NCI-H1105 (cell line): ENCODE data around the gene CORT.

ENCODE experiments used
- DNase-seq: peaks from one replicate; lab custom pipeline; 2025; lab: John Stamatoyannopoulos, UW

CORT gene

DNA sequence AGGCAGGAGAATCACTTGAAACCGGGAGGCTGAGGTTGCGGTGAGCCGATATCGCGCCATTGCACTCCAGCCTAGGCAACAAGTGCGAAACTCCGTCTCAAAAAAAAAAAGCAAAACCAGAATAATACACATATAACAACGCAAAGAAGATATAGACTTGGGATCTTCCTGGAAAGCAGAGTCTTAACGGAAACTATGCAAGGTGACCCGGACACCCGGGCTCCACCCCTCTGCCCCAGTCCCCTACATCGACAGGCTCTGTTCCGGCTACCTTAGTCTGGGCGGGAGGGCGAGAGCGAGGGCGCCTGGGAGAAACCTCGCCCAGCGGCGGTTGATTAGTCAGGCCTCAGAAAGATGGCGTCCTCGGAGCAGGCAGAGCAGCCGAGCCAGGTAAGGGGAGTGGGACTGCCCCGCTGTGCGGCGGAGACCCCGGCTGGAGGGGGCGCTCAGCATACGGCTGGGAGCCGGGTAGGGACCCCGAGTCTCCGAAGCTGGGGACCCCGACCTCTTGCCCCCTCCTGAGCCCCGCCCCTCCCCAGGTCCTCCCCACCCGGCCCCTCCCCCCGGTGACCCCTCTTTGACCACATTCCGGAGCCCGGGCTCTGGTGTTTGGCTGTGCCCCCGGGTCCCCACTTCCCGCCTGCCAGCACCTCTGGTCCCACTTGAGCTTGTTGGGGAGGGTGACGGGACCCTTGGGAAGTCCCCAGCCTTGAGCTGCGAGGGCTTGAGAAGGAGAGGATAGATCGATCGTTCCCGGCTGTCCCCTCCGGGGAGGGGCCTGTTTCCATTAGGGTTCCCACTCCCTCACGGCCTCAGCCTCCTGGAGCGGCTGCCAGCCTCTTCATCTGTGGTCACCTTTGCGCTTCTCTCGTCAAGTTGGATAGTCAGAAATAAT lies 25.0 kb downstream of the CORT start, which contains the start of gene PEX14:
Gene PEX14, plus strand, starts transcription at position 338 of the 895 bp plus-strand sequence. Its CDS starts 17 bp downstream, at position 355.
- peak; percentile 87 for DNase-seq

DNA sequence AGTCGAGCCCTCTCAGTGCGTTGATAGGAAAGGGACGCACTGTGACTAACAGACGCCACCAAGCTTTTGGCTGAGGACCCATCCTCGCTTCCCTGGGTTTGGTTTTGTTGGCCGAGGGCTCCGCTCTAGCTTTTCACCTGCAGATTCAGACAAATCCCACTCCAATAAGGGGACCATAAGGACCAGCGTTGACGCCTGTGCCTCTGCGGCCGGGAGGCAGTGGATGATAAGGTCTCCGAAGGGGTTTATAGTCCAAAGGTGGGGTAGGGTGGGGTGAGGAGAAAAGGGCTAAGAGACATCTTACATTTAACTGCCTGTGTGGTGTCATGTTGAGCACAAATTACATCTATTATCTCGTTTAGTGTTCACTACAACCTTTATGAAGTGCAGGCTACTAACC lies 25.7 kb downstream of the CORT start:
- peak; percentile 20 for DNase-seq

DNA sequence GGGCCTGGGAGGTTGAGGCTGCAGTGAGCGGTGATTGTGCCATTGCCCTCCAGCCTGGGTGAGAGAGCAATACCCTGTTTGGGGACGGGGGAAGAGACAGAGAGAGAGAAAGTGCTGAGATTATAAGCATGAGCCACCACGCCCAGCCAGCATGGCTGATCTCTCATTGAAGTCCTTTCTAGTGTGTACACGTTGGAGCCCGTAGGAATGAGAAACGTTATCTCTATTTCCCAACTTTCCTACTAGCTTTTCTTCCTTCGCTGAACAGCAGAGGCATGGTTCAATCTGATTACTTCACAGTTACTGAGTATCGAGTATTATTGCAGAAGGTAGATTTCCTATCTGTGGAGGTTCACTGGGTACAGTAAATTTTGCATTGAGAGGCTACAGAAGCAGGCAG lies 29.5 kb downstream of the CORT start:
- DNase-seq, result no peak

DNA sequence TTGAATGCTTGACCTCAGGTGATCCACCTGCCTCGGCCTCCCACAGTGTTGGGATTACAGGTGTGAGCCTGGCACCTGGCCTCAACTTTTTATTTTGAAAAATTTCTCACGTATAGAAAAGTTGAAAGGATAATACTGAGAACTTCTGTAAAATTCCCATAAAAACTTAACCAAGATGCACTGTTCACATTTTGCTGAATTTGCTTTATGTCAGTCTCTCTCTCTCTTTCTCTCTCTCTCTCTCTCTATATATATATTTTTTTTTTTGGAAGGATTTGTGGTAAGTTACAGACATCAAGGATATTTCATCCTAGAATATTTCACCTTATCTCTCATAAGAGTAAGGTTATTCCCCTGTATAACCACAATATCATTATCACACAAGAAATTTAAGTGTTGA lies 30.8 kb downstream of the CORT start:
- no peak for DNase-seq

DNA sequence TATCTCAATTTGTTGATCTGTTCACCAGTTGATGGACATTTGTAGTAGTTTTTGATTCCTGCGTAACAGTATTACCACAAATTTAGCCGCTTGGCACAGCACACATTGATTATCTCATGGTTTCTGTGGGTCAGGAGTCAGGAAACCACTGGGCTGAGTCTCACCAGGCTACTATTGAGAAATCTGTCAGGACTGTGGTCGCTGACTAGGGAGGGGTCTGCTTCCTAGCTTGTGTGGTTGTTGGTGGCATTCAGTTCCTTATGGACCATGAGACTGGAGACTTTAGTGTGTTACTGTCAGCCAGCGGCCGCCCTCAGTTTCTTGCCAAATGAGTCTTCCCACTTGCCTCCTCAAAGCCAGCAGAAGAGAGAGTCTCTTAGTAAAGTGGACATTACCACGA lies 34.7 kb downstream of the CORT start:
- DNase-seq, result no peak

DNA sequence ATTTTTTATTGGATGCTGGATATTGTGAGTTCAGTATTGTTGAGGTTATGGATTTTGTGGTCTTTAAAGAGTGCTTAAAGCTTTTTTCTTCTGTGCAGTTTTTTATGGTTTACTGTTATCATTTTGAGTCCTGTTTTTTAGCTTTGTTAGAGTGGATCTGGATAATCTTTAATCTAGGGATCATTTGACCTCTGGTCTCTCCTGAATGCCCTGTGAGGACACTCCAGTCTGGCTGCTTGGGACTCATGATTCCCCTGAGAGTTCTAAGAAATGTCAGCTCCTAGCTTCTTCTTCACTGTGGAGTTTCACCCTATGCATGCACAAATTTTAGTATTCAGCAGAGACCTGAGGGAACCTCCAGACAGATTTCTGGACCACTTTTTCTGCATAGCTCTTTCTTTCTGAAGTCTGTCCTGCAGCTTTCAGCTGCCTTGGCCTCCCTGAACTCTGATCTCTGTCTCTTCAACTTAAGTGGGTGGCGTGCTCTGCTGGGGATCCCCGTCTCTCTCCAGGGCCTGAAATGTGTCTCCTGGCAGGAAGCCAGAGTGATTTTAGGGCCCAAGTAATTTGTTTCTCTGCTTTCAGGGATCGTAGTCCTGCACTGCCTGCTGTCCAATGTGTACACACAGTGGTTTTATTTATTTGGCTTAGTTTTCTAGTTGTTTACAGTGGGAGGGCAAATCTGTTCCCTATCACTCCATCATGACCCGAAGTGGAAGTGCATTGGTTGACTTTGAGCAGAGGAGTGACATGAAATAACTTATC lies 39.6 kb downstream of the CORT start:
- peak; percentile 6 for DNase-seq

DNA sequence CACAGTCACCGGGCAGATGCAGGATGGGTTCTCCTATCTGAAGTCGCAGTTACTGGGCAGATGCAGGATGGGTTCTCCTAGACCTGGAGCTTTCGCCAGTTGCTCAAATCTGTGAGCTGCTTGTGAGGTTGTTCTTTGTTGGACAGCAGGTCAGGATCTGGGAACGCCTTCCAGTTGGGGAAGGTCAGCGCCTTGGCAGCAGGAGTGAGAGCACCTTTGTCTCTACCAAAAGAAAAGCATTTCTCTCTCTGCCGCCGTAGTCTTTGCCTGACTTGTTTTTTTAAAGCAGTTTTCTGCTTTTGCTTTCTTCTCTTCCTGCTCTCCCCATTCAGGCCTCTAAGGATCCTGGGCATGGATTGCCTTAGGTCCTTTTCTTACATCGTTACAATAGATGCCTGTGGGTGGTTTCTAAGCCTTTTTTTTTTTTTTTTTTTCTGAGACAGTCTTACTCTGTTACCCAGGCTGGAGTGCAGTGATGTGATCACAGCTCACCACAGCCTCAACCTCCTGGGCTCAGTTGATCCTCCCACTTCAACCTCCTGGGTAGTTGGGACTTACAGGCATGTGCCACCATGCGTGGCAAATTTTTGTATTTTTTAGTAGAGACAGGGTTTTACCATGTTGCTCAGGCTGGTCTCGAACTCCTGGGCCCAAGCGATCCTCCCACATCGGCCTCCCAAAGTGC lies 40.6 kb downstream of the CORT start:
- no peak for DNase-seq

DNA sequence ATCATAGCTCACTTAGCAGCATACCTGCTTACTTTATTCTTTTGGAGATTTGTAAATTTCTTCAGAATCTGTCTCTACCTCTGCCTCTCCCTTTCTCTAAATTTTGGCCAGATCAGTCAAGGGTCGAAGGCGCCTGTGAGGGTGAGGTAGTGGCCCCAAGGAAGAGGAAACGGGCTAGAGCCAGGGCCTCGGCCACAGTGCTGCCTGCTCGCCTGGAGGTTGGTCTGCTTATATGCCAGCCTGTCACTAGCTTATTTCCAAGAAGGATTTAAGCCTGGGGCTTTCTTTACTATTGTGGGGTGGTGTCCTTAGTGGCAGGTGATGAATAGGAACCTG lies 44.6 kb downstream of the CORT start:
- DNase-seq, result no peak

DNA sequence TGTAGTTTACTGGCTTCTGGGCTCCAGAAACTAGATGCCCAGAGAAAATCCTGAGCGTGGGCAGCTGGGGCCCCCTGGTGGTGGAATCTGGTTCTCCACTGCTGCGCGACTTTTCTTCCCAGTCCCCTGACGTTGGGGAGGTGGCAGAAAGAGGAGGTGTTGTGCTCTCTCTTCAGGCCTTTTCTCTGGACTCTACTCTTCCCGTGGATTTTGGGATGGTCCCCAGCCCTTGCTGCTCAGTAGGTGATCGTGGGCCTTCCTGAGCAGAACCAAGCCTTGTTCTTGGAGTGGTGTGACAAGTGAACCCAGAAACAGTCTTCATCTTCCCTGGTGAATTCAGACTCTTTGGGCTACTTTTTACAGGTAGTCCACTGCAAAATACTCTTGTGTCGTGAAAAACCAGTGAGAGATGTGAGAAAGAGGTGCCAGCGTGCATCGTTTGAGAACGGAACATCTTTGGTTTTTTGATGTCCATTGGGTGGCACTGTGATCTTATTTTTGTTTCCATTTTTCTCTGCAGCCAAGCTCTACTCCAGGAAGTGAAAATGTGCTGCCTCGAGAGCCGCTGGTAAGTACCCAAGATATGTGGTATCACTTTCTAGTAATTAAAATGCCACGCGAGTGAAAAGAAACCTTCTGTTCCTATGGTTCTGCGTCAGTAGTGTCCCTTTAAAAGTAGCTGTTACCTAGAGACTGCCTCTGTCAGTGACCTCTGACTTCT lies 45.1 kb downstream of the CORT start:
- peak; percentile 50 for DNase-seq

DNA sequence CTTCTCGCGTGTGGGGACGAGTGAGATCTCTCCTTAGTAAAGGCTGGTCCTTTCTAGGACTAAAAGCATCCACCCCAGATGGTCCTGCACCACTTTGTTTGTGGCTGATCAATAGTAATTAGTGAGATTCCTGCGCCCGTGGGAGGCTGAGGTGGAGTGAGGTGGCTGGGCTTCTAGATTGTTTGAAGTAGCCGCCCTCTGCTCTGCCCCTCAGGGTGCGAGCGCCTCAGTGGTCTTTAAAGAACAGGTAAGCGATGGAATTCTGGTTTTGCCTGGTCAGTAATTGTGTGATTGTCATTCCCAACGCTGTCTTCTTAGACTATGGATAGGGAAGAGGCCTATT lies 45.6 kb downstream of the CORT start:
- DNase-seq, result no peak

DNA sequence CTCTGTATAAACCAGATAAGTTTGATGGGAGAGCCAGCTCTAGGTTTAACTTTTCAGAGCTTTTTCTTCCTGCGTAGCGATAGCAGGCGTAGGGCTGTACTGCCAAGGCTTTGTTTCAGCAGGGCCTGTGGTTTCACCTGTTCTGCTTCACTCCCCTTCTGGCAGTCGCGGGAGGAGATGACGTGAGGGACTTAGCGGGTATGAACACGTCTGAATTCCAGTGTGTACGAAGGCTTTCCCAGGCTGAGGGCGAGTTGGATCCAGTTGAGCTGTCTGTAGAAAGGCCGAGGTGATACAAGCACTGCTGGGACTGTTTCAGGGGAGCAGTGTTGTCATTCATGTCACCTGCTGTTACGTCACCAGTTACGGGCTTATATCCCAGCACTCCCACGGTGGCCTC lies 46.1 kb downstream of the CORT start:
- DNase-seq, result no peak

DNA sequence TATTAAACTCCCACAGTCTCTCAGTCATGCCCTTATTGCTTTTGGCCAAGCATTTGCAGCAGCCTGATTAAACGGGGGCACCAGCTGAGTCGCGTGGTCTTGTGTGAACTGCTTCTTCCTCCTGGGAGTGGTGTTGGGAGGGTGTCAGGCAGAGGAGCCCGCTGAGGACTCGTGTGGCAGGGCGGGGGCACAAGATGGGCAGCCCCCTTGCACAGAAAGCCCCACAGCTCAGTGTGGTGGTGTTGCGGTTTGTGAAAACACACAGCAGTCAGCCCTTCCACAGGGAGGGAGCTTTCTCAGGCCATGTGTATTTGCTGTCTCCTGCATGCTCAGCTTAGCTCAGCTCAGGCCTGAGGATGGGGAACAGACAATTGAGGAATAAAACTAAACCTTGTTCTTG lies 47.3 kb downstream of the CORT start:
- DNase-seq, result no peak

DNA sequence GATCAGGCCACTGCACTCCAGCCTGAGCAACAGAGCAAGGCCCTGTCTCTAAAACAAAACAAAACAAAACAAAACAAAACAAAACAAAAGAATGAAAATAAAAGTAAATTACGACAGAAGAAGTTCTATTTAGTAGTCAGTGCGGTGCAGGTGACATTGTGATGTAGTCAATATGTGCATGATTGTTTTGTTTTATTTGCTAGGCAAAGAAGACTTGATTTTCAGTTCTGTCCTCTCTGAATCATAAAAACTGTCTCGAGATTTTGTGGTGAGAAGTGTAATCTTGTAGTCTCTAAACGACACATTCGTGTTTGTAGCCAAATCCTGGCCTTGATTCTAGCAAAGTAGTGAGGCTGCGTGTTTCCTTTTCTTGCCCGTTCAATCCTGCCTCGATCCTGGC lies 48.4 kb downstream of the CORT start:
- DNase-seq, result no peak
